NCI-H1436 (cell line): ENCODE data around the gene KLHL40.

ENCODE experiments used
- DNase-seq: peaks from one replicate; lab custom pipeline; 2025; lab: John Stamatoyannopoulos, UW

Gene KLHL40

DNA sequence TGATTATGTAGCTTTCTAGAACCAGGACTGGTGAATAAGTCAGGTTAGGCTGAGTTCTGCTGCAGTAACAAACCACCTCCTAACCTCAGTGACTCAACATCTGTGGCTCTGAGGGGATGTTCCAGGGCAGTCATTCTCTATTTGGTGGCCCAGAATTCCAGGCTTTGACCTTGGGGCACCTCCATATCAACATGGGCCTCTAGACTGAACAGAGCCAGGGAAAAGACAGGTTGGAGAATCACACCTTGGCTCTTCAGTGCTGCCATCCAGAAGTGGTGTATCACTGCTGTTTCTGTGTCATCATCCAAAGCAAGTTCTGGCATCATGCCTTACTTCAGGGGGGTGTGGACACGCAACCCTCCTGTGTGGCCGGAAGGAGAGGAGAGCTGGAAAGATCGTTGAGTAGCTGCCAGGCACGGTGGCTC is 16.5 kb upstream of the KLHL40 start:
- DNase-seq: no peak

DNA sequence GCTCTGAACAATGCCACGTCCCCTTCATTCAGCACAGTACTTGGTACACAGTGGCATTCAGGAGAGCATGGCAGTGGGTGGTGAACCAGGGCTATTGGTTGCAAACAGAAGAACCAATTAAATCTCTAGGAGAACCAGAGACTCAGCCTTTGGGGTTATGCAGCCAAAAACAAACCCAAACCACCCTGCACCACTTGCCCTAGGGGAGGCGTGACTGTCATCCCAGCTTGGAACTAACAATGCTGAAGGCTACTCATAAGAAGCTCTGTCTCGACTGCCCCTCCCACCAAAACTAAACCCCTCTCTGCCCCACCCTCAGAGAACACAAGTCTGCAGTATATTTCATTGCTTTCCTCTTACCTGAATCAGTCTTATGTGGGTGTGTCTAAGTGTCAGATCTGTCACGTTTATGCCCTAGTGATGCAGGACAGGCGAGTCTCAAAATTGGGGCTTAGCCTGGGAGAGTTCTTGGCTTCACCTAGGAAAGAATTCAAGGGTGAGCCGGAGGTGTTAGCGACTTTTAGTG is 15.2 kb upstream of the KLHL40 start:
- DNase-seq: no peak

DNA sequence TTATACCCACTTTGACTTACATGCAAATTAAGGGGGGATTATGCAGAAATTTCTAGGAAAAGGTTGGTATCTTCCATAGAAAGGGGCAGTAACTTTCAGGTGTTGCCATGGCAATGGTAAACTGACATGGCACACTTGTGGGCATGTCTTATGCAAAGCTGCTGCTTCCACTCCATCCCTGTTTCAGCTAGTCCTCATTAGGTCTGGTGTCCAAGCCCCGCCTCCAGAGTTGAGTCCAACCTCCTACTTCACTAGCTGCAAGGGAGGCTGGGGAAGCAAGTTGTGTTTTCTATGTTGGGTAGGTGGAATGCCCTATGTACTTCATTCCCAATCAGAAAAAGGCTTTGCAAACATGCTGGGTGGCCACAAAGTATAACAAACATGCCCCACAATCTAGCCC is 14.7 kb upstream of the KLHL40 start:
- no peak for DNase-seq

DNA sequence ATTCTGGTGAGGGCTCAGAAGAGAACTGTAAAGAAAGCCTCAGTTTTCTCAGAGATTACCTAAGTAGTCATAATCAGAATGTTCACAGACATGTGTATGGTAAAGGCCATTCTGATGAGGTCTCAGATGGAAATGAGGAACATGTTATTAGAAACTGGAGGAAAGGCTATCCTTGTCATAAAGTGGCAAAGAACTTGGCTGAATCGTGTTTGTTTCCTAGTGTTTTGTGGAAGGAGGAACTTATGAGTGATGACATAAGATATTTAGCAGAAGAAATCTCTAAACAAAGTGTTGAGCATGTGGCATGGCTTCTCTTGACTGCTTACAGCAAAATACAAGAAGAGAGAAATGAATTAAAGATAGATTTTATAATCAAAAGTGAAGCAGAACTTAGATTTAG is 12.8 kb upstream of the KLHL40 start:
- no peak for DNase-seq

- no peak for DNase-seq
Measured at GRCh38 chr3:42673082-42673481, 12.3 kb upstream of the KLHL40 start.

DNA sequence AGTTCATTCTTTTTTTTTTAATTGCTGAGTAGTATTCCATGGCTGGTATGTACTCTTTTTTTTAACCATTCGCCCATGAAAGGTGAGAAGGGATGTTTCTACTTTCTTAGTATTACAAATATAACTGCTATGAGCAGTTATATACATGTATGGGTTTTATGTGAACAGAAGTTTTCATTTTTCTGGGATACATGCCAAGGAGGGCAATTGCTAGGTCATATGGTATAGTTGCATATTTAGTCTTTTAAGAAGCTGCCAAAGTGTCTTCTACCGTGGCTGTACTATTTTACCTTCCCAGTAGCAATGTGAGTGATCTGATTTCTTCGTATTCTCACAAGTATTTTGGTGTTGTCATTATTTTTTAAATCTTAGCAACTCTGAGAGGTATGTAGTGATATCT is 11.2 kb upstream of the KLHL40 start:
- no peak for DNase-seq

GRCh38 chr3:42675909-42676308 is 9.4 kb upstream of the KLHL40 start:
- DNase-seq: no peak

DNA sequence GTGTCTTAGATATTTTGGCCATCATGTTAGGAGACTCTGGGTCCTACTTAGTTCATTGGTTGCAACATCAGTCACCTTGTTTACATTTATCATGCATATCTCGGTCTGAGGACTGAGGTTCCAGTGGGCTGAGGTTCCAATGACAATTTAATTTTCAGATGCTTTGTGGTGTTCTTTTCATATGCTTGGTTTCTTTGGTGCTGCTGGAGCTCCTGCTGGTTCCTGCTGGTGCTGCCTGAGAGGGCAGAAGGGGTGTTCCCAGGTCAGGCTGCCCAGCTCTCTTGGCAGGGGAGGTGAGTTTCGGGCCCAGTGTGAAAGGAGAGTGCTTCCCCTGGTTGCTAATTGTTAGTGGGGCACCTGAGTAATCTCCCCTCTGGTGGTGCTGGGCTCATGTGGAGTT is 6.9 kb upstream of the KLHL40 start:
- DNase-seq: no peak

GRCh38 chr3:42680271-42680670 is 5.1 kb upstream of the KLHL40 start:
- DNase-seq: no peak

- no peak for DNase-seq
Measured at GRCh38 chr3:42680806-42681205, 4.5 kb upstream of the KLHL40 start.

DNA sequence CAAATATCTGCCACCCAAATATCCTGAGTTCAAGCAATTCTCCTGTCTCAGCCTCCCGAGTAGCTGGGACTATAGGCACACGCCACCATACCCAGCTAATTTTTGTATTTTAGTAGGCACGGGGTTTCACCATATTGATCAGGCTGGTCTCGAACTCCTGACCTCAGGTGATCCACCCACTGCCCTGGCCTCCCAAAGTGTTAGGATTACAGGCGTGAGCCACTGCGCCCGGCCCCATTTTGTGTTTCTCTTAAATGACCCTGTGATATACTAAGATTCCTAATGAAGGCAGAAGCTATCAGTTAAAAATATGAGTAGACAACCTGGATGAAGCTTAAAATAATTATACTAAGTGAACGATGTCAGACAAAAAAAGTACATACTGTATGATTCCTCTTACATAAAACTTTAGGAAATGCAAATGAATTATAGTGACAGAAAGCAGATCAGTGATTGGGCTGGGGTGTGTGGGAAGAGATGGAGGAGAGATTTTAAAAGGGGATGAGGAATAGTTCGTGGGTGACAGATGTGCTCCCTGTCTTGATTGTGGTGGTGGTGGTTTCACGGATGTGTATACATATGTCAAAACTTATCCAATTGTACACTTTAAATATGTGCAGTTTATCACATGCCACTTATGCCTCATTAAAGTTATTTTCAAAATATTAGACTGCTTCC is 3.8 kb upstream of the KLHL40 start:
- DNase-seq: no peak

- no peak for DNase-seq
Measured at GRCh38 chr3:42682301-42683070, 2.9 kb upstream of the KLHL40 start.

DNA sequence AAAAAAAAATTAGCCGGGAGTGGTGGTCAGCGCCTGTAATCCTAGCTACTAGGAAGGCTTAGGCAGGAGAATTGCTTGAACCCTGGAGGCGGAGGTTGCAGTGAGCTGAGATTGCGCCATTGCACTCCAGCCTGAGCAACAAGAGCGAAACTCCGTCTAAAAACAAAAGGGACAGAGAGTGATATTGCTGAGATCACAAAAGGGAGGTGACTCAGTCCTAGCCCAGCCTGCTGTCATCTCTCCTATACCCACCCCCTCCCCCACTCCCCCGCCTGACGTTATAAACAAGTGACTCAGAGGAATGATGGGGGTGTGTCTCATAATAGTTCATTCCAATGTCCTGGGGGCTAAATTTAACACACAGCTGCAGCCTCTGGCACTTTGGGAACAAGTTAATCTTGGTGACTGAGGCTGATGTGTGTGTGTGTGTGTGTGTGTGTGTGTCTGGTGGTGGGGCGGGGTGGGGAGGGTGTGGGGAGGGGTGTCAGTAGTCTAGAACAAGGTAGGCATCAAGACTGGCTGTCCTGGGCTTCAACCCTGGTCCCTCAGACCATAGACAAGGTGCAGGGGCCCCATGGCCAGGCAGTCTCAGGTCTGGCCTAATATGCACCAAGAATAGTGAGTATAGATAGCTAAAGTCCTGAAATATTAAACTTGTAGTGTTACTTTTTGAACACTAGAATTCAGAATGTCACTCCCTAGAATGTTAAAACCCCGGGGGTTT is 1.3 kb upstream of the KLHL40 start:
- no peak for DNase-seq

DNA sequence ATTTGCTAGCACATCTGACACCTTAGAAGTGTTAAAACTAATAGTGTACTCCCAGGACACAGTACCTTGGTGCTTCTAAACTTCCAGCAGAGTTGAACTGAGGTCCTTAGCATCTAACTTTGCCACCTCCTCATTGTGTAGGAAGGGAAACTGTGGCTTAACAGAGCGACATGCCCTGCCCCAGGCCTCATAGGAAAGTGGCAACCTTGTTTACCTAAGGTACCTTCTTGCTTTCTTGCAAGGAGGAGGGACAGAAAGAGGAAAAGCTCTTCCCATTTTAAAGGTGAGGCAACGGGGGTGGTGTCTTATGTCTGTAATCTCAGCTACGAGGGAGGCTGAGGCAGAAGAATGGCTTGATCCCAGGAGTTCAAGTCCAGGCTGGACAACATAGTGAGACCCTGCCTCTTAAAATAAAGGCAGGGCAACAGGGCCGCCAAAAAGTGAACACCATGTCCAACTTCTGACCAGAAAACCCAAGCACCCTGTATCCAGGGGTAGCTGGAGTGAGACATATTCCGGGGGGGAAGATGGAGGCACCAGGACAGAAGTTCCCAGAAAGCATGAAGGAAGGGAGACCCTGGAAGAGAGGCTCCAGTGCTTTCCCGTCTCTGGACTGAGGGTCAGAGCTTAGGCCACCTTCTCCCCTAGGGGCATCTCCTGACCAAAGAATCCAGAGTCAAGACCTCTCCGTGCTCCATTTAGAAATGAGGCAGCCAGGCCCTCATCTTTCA is 540 bp upstream of the KLHL40 start:
- no peak for DNase-seq

- DNase-seq: no peak
Measured at GRCh38 chr3:42685891-42686820, 819 bp downstream of the KLHL40 start.

DNA sequence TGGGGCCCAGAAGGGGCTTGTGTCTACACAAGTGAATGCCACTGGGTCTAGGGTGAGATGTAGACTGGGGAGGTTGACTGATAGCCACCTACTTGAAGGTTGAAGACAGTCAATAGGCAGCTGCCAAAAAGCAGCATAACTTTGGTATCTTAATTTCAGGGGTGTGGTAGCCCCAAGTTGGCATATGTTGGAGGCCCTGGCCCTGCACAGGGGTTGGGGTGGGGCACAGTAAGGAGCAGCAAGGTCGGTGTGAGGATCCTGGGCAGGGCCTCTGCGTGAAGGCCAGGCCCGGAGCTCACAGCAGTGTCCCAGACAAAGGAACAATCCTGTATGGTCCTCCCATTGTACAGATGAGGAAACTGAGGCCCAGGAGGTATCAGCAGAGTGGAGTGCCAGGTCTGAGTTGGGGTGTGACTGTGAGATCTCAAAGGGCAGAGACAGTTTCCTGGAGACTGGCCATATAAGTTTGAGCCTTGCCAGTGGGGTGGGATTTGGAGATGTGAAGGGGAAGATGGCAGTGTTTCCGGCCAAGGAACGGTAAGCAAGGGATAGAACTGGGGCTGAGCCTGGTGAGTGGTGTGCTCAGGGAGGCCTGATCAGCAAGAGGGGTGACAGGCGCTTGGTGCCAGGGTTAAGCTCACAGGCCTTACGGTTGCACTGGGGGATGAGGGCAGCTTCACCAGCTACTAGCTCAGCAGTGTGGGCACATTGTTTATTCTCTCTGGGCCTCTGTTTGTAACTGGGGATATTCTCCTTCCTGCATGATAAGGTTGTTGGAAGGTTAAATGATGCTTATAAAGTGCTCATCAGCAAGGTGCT is 1.7 kb downstream of the KLHL40 start:
- DNase-seq: no peak

DNA sequence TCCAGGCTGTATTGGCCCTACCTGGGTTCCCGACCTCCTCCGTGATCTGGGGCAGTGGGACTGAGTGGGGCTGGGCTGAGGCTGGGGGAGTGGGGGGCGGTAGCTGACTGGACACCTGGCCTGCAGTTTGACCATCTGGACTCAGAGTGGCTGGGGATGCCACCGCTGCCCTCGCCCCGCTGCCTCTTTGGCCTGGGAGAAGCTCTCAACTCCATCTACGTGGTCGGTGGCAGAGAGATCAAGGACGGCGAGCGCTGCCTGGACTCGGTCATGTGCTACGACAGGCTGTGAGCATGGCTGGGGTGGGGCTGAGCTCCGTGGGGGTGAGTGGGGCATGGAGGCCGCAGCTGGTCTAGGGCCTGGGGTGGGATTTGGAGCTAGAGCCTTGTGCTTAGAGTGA is 2.7 kb downstream of the KLHL40 start:
- DNase-seq: no peak

DNA sequence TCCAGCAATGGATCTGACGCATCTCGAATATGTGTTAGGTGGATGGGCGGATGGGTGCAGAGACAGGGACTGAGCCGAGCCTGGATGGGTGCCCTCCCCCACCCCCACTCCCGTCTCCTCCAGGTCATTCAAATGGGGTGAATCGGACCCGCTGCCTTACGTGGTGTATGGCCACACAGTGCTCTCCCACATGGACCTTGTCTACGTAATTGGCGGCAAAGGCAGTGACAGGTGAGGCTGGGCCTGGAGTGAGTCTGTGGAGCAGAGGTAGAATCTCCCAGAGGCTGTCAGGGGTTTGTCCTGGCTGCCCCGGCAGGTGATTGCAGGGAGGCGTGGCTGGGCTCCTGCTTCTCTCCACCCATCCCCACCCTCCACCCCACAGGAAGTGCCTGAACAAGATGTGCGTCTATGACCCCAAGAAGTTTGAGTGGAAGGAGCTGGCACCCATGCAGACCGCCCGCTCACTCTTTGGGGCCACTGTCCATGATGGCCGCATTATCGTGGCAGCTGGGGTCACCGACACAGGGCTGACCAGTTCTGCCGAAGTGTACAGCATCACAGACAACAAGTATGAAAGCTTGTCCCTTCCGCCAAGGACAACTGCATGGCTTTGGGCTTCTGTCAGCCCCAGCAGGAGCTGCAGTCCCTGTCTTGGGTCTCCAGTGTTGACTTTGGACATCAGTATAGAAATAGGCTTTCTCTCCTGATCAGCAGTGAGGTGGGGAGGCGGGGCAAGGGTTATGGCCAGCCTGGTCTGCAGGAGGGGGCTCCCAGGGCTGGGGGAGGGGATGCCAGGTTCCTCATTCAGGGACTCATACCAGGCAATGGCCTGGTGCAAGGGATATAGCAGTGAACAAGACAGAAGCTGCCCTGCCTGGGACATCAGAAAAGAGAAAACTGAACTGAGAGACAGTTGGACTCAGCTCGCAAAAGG is 3.4 kb downstream of the KLHL40 start:
- DNase-seq: no peak

DNA sequence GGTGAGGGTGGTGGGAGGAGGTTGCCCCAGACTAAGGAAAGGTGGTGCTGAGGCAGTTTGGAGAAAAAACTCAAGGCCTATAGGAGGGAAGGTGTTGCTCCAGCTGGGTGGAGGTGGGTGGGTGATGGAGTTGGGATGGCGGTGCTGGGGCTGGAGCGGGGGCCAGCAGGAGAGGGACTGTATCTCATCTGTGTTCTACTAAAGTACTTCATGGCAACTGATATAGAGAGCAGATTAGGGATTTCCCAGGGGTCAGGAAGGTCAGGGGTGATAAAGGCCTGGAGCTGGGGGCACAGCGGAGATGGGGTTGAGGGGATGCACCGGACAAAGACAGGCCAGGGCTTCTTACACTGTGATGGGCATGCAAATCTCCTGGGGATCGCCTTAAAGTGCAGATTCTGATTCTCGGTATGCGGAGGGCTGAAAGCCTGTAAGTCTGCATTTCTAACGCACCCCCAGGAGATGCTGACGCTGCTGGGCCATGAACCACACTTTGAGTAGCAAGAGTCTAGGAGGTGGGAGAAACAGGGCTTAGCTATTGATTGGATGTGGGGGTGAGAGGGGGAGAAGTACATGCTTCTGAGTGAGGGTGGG is 4.2 kb downstream of the KLHL40 start:
- DNase-seq: no peak
